Endodermal cell (in vitro differentiated cells): ENCODE results near the gene ERBB4. TPM values are rescaled to one million over a fixed set of nuclear protein-coding genes. Genes with fewer than 3 reads are reported as not detected.

Experiments used
- DNase-seq: peaks from one replicate; pipeline ENCODE4 v3.0.0-alpha.2; 2017
- H3K27ac ChIP-seq: 2 replicates; pipeline ENCODE4 v1.5.1; 2013; ENCODE audit warnings: mild to moderate bottlenecking, low read depth, low read length, moderate library complexity
- H3K27me3 ChIP-seq: 2 replicates; pipeline ENCODE4 v1.6.1; 2013; ENCODE audit warnings: mild to moderate bottlenecking, low read length, moderate library complexity; ENCODE audit not compliant: insufficient read depth, control insufficient read depth, poor library complexity, severe bottlenecking
- H3K36me3 ChIP-seq: 2 replicates; pipeline ENCODE4 v1.7.0; 2013; ENCODE audit warnings: mild to moderate bottlenecking, low read length, moderate library complexity; ENCODE audit not compliant: control insufficient read depth, insufficient read depth
- H3K4me1 ChIP-seq: one replicate; pipeline ENCODE4 v1.7.0; 2013; ENCODE audit warnings: low read length; ENCODE audit not compliant: control insufficient read depth, insufficient read depth
- H3K4me3 ChIP-seq: 2 replicates; pipeline ENCODE4 v1.5.1; 2013; ENCODE audit warnings: mild to moderate bottlenecking, low read length, moderate library complexity
- H3K9ac ChIP-seq: 2 replicates; pipeline ENCODE4 v1.6.1; 2013; ENCODE audit warnings: mild to moderate bottlenecking, low read length, moderate library complexity; ENCODE audit not compliant: poor library complexity, severe bottlenecking; ENCODE audit errors: extremely low read depth
- H3K9me3 ChIP-seq: 2 replicates; pipeline ENCODE4 v1.6.1; 2013; ENCODE audit warnings: mild to moderate bottlenecking, low read length, moderate library complexity; ENCODE audit not compliant: control insufficient read depth
- H3K27ac Mint-ChIP-seq: 2 replicates; pipeline ENCODE4 v1.8.0; 2020; ENCODE audit warnings: mixed read lengths
- H3K27me3 Mint-ChIP-seq: 2 replicates; pipeline ENCODE4 v1.8.0; 2021; ENCODE audit warnings: mild to moderate bottlenecking, mixed read lengths; ENCODE audit not compliant: insufficient read depth
- H3K36me3 Mint-ChIP-seq: 2 replicates; pipeline ENCODE4 v1.8.0; 2020; ENCODE audit warnings: low read depth, mixed read lengths
- H3K4me1 Mint-ChIP-seq: 2 replicates; pipeline ENCODE4 v1.8.0; 2020; ENCODE audit warnings: mixed read lengths
- H3K4me3 Mint-ChIP-seq: 2 replicates; pipeline ENCODE4 v1.8.0; 2020; ENCODE audit warnings: mild to moderate bottlenecking, moderate library complexity, mixed read lengths
- H3K9me3 Mint-ChIP-seq: 2 replicates; pipeline ENCODE4 v1.8.0; 2020; ENCODE audit warnings: mild to moderate bottlenecking, mixed read lengths
- WGBS, 2 experiments: methylation state at CpG; one replicate each; pipeline versions ENCODE4 v1.1.5 to v1.1.7; 2013; ENCODE audit warnings: missing lambda C conversion rate in 2 of 2, mixed read lengths in 1 of 2; ENCODE audit not compliant: insufficient coverage in 1 of 2, insufficient read length in 1 of 2; 5-methylcytosine and 5-hydroxymethylcytosine counted together
- long read RNA-seq, 4 experiments: library from polyadenylated mRNA in 2 of 4; library from RNA in 1 of 4; library from capped mRNA in 1 of 4; stranded (forward) in 3 of 4; unstranded in 1 of 4; transcript quantifications; one replicate each; pipeline ENCODE4 v2.0.0, GENCODE V29; 2020 to 2021; ENCODE audit warnings: inconsistent platforms in 1 of 4
- polyA plus RNA-seq, 2 experiments: library from polyadenylated mRNA; stranded (reverse); fragments of 50-300 nt; gene quantifications; one replicate each; pipeline ENCODE4 v1.2.3, GENCODE V29; 2013
- total RNA-seq, 2 donors: library from RNA; stranded (reverse); fragmentation: NEBNext Ultra II Directional in 1 of 2; extraction: Animal tissue kit (Norgen Biotek cat#: 25700) in 1 of 2; gene quantifications; 2 replicates in 1 of 2; 3 replicates in 1 of 2; pipeline ENCODE4 v1.2.1, GENCODE V29; 2021
- TF ChIP-seq, protein P1 (sequence below): fragments of 200-600 bp; sonication (generic); conservative IDR thresholded peaks from 2 replicates; pipeline ENCODE4 v1.5.0; 2021; ENCODE audit warnings: antibody characterized with exemption, mild to moderate bottlenecking

Gene ERBB4
- total RNA-seq, result 100 to 1,000 TPM; 154 to 158 TPM
- 21.5 TPM for polyA plus RNA-seq (2013, experiment 1 of 2)
- polyA plus RNA-seq (2013, experiment 2 of 2), result 30.0 TPM
- long read RNA-seq, experiment 1, partial matches to known transcripts, result 0 of 83 reads
- long read RNA-seq, experiment 1, other reads (novel, unspliced or antisense), result 83 of 83 reads
- long read RNA-seq, experiment 2, partial matches to known transcripts, result 153 of 518 reads
- long read RNA-seq, experiment 2, other reads (novel, unspliced or antisense), result 365 of 518 reads
- long read RNA-seq, experiment 3, partial matches to known transcripts, result 118 of 451 reads
- long read RNA-seq, experiment 3, other reads (novel, unspliced or antisense), result 333 of 451 reads
- long read RNA-seq, experiment 4, partial matches to known transcripts, result 90 of 149 reads
- long read RNA-seq, experiment 4, other reads (novel, unspliced or antisense), result 59 of 149 reads

DNA sequence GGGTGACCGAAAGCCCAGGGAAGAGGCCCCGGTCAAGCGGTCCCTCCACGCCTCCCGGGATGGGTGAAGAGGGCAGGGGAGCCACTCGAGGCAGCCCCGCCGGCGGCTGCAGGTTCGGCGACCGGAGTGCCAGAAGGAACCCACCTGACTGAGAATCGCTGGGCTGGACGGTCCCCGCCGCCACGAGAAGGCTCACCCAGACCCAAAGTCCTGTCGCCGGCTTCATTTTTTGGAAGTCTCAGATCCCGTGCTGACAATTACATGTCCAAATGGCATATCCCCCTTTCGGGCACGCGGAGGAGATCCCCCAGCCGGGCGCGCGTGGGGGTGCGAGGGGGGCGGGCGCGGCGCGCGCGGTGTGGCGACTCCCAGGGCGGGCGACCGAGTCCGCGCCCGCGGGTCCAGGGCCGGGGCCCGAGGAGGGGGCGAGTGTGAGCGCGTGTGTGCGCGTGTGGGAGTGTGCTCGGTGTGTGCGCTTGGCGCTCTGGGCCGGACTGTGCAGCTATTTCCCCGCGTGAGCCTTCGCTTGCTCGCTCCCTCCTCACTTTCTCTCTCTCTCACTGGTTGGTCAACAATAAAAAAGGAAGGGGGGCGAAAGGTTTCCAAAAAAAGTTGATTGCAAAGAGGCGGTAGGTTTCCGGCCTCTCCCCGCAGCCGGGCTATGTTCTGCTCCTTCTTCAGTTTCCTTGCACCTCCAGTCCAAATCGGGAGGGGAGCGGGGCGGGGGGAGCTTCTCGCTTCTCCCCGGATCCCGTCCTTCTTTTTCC lies at the start of gene ERBB4:
Gene ERBB4 (minus strand): TSS at position 498 of the 767 bp plus-strand sequence. CDS start 272 bp downstream, at position 226.
- Histone ChIP-seq H3K27me3 (peaks cover 92% of the 10 kb centered on the region), H3K4me3 (peak within 1 kb of the TSS; percentile 81), H3K27ac (peak within 1 kb of the TSS; percentile 94), H3K4me1 (no peaks in the 10 kb centered on the region), H3K9me3 (no peaks in the 10 kb centered on the region), H3K36me3 (no peaks in the 10 kb centered on the region), H3K9ac (peak within 1 kb of the TSS; percentile 20)
- no peaks in the 10 kb centered on the region for H3K36me3 Mint-ChIP-seq
- 0 to 2% methylated on average over 11 to 69 of the region's 69 CpGs for WGBS, 2 experiments
- no peaks in the 10 kb centered on the region for H3K9me3 Mint-ChIP-seq
- H3K4me1 Mint-ChIP-seq, result peaks cover 9% of the 10 kb centered on the region
- TF ChIP-seq, protein P1, sequence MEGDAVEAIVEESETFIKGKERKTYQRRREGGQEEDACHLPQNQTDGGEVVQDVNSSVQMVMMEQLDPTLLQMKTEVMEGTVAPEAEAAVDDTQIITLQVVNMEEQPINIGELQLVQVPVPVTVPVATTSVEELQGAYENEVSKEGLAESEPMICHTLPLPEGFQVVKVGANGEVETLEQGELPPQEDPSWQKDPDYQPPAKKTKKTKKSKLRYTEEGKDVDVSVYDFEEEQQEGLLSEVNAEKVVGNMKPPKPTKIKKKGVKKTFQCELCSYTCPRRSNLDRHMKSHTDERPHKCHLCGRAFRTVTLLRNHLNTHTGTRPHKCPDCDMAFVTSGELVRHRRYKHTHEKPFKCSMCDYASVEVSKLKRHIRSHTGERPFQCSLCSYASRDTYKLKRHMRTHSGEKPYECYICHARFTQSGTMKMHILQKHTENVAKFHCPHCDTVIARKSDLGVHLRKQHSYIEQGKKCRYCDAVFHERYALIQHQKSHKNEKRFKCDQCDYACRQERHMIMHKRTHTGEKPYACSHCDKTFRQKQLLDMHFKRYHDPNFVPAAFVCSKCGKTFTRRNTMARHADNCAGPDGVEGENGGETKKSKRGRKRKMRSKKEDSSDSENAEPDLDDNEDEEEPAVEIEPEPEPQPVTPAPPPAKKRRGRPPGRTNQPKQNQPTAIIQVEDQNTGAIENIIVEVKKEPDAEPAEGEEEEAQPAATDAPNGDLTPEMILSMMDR, result no peak
- H3K27me3 Mint-ChIP-seq, result peaks cover 95% of the 10 kb centered on the region
- peak within 1 kb of the TSS; percentile 73 for H3K4me3 Mint-ChIP-seq
- no peak within 1 kb of the TSS for H3K27ac Mint-ChIP-seq
- peak; percentile 65 for DNase-seq

DNA sequence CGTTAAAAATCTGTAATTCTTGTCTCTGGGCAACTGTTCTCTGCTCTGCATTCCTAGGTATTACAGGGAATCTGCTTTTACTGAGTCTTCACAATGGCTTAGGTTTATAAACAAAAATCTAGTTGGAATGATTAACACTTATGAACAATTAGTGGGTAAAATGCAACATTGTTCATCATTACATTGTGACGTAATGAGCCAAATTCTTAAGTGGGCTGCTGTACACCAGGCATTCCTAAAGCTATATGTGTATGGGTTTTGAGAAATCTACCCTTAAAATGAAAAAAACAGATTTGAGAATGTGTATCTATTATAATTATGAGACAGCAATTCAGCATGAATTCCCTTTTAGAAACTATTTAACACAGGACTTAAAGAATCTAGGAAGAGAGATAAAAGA lies 41.5 kb upstream of the ERBB4 start:
- no peaks in the 10 kb centered on the region for H3K36me3 Mint-ChIP-seq
- H3K4me1 Mint-ChIP-seq, result no peaks in the 10 kb centered on the region
- no peak overlapping the region for H3K27ac Mint-ChIP-seq
- no peaks in the 10 kb centered on the region for H3K4me1 ChIP-seq
- WGBS, 2 experiments, result 90 to 100% methylated on average over 2 of the region's 2 CpGs
- H3K27me3 ChIP-seq, result no peaks in the 10 kb centered on the region
- no peak overlapping the region for H3K27ac ChIP-seq
- no peak overlapping the region for H3K4me3 Mint-ChIP-seq
- H3K9me3 ChIP-seq, result no peaks in the 10 kb centered on the region
- H3K4me3 ChIP-seq, result no peak overlapping the region
- DNase-seq, result no peak
- H3K9ac ChIP-seq, result no peak overlapping the region
- TF ChIP-seq, protein P1, result no peak
- no peaks in the 10 kb centered on the region for H3K27me3 Mint-ChIP-seq
- no peaks in the 10 kb centered on the region for H3K36me3 ChIP-seq
- peaks cover 1% of the 10 kb centered on the region for H3K9me3 Mint-ChIP-seq

DNA sequence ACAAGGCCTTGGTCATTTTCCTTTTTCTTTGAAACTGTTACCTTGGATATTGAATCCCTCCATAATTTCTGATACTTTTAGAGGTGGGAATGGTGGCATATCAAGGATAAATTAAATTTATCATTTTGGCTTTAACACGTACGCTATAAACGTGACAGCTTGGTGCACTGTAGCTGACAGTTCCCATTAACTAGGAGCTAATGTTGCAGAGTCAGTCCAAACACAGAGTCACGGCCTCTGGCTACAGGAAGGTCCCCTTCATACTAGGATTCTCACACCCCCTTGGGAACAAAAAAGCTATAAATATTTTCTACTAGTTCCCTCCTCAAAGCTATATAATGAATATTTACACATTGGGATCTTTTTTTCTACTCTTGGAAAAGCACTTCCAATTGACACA lies 17.7 kb upstream of the ERBB4 start:
- no peak overlapping the region for H3K9ac ChIP-seq
- no peak for DNase-seq
- Mint-ChIP-seq H3K4me1 (no peaks in the 10 kb centered on the region), H3K27me3 (no peaks in the 10 kb centered on the region), H3K4me3 (no peak overlapping the region), H3K27ac (no peak overlapping the region), H3K9me3 (no peaks in the 10 kb centered on the region), H3K36me3 (no peaks in the 10 kb centered on the region)
- no peak overlapping the region for H3K27ac ChIP-seq
- H3K9me3 ChIP-seq, result no peaks in the 10 kb centered on the region
- no peak overlapping the region for H3K4me3 ChIP-seq
- no peaks in the 10 kb centered on the region for H3K36me3 ChIP-seq
- H3K27me3 ChIP-seq, result no peaks in the 10 kb centered on the region
- TF ChIP-seq, protein P1, result no peak
- H3K4me1 ChIP-seq, result peaks cover 4% of the 10 kb centered on the region
- 85 to 96% methylated on average over 2 to 4 of the region's 4 CpGs for WGBS, 2 experiments
